Bronchial epithelial cell (primary cell): ENCODE results near the gene TGFBR2. TPM values are rescaled to one million over a fixed set of nuclear protein-coding genes. Genes with fewer than 3 reads are reported as not detected.
A peak's percentile ranks its signal among the peaks of the same experiment; 100 is the strongest.

Experiments
- DNase-seq: peaks from one replicate; pipeline ENCODE4 v3.0.0-alpha.2; 2010; ENCODE audit warnings: low read depth
- FAIRE-seq: peaks from 2 replicates; lab custom pipeline; 2011; peaks lifted over from hg19 to GRCh38; lab: Jason Lieb, UNC
- H3K27me3 ChIP-seq: 2 replicates; pipeline ENCODE4 v1.5.1; 2011; ENCODE audit warnings: low read length; ENCODE audit not compliant: control insufficient read depth, insufficient read depth
- H3K36me3 ChIP-seq: 2 replicates; pipeline ENCODE4 v1.5.1; 2011; ENCODE audit warnings: low read length; ENCODE audit not compliant: control insufficient read depth, insufficient read depth
- H3K4me3 ChIP-seq: 2 replicates; pipeline ENCODE4 v1.5.1; 2011; ENCODE audit warnings: mild to moderate bottlenecking, low read depth, low read length, control low read depth
- CTCF ChIP-seq: IDR thresholded peaks from 2 replicates; pipeline ENCODE4 v1.5.1; 2011; ENCODE audit warnings: mild to moderate bottlenecking, moderate library complexity, low read length, control low read depth, inconsistent platforms; ENCODE audit not compliant: insufficient read depth, severe bottlenecking
- total RNA-seq: library from RNA; depleted of rRNA; stranded (reverse); fragments of >200 nt; gene quantifications from 2 replicates; pipeline ENCODE4 v1.2.1, GENCODE V29; 2014

TGFBR2 gene
- total RNA-seq, 1 donor from 2014 or later: 25.5 TPM

GRCh38 chr3:30698549-30698948 is 92.1 kb downstream of the TGFBR2 start:
- FAIRE-seq: peak; percentile 52
- Histone ChIP-seq H3K36me3 (peaks cover 1% of the 10 kb centered on the region), H3K27me3 (no peaks in the 10 kb centered on the region), H3K4me3 (no peak overlapping the region)
- no peak for TF ChIP-seq CTCF
- DNase-seq: no peak

GRCh38 chr3:30699927-30700326 is 93.5 kb downstream of the TGFBR2 start:
- TF ChIP-seq CTCF: no peak
- no peaks in the 10 kb centered on the region for H3K36me3 ChIP-seq
- FAIRE-seq (no peak), DNase-seq (no peak)
- H3K4me3 ChIP-seq: no peak overlapping the region
- no peaks in the 10 kb centered on the region for H3K27me3 ChIP-seq

GRCh38 chr3:30700702-30701321 is 94.4 kb downstream of the TGFBR2 start:
- FAIRE-seq: peak; percentile 50
- H3K4me3 ChIP-seq: no peak overlapping the region
- H3K27me3 ChIP-seq: no peaks in the 10 kb centered on the region
- no peaks in the 10 kb centered on the region for H3K36me3 ChIP-seq
- no peak for TF ChIP-seq CTCF
- DNase-seq: peak; percentile 42

- TF ChIP-seq CTCF: no peak
- H3K36me3 ChIP-seq: no peaks in the 10 kb centered on the region
- no peak for DNase-seq
- no peaks in the 10 kb centered on the region for H3K27me3 ChIP-seq
- H3K4me3 ChIP-seq: no peak overlapping the region
- no peak for FAIRE-seq
Measured at GRCh38 chr3:30702038-30702827, 95.8 kb downstream of the TGFBR2 start.

GRCh38 chr3:30702828-30703397 is 96.5 kb downstream of the TGFBR2 start:
- no peak for TF ChIP-seq CTCF
- Histone ChIP-seq H3K27me3 (no peaks in the 10 kb centered on the region), H3K4me3 (no peak overlapping the region), H3K36me3 (no peaks in the 10 kb centered on the region)
- FAIRE-seq (no peak), DNase-seq (no peak)
